Ishikawa (cell line): Measurements from ENCODE around the gene MYO5A.

ENCODE experiments used
- CEBPB ChIP-seq: IDR thresholded peaks from 2 replicates; pipeline ENCODE4 v1.6.1; 2012
- CREB1 ChIP-seq: IDR thresholded peaks from 2 replicates; pipeline ENCODE4 v1.6.1; 2012; ENCODE audit warnings: low read depth
- EGR1 ChIP-seq: IDR thresholded peaks from 2 replicates; pipeline ENCODE4 v1.6.1; 2012
- EP300 ChIP-seq: IDR thresholded peaks from 2 replicates; pipeline ENCODE4 v1.6.1; 2012; ENCODE audit warnings: borderline replicate concordance
- FOXM1 ChIP-seq: IDR thresholded peaks from 2 replicates; pipeline ENCODE4 v1.6.1; 2012; ENCODE audit warnings: low read depth, borderline replicate concordance
- MAX ChIP-seq: IDR thresholded peaks from 2 replicates; pipeline ENCODE4 v1.6.1; 2012
- NFIC ChIP-seq: IDR thresholded peaks from 2 replicates; pipeline ENCODE4 v1.6.1; 2012
- RAD21 ChIP-seq: IDR thresholded peaks from 2 replicates; pipeline ENCODE4 v1.6.1; 2012; ENCODE audit warnings: low read depth
- TAF1 ChIP-seq: IDR thresholded peaks from 2 replicates; pipeline ENCODE4 v1.6.1; 2012; ENCODE audit warnings: low read depth, mild to moderate bottlenecking
- TCF12 ChIP-seq: IDR thresholded peaks from 2 replicates; pipeline ENCODE4 v1.6.1; 2012; ENCODE audit warnings: low read depth
- USF1 ChIP-seq: IDR thresholded peaks from 2 replicates; pipeline ENCODE4 v1.6.1; 2012
- YY1 ChIP-seq: IDR thresholded peaks from 2 replicates; pipeline ENCODE4 v1.6.1; 2012; ENCODE audit warnings: low read depth
- ZBTB7A ChIP-seq: IDR thresholded peaks from 2 replicates; pipeline ENCODE4 v1.6.1; 2012; ENCODE audit warnings: low read depth

- no peak for TF ChIP-seq CEBPB
- no peak for TF ChIP-seq EGR1
- TF ChIP-seq TAF1: no peak
- no peak for TF ChIP-seq EP300
- no peak for TF ChIP-seq TCF12
- no peak for TF ChIP-seq MAX
- no peak for TF ChIP-seq ZBTB7A
- no peak for TF ChIP-seq CREB1
- no peak for TF ChIP-seq YY1
- no peak for TF ChIP-seq FOXM1
- no peak for TF ChIP-seq RAD21
- TF ChIP-seq NFIC: no peak
- no peak for TF ChIP-seq USF1
Measured at GRCh38 chr15:52527196-52527910, 1.3 kb downstream of the MYO5A start.
